Loucy (cell line): ENCODE results near the gene OSBPL2.

Experiments
- H2AFZ ChIP-seq: fragments of 200-600 bp; sonication (generic); 2 replicates; pipeline ENCODE4 v1.6.0; 2016; ENCODE audit warnings: antibody characterized with exemption, mild to moderate bottlenecking, low read length, moderate library complexity
- H3F3A ChIP-seq: fragments of 200-600 bp; 2 replicates; pipeline ENCODE4 v1.6.0; 2016; ENCODE audit warnings: antibody characterized with exemption, low read depth, mild to moderate bottlenecking
- H3K27me3 ChIP-seq: fragments of 200-600 bp; sonication (generic); 2 replicates; pipeline ENCODE4 v1.6.1; 2014; ENCODE audit warnings: low read length, mild to moderate bottlenecking; ENCODE audit not compliant: insufficient read depth, poor library complexity, severe bottlenecking
- H3K36me3 ChIP-seq: fragments of 200-600 bp; sonication (generic); 2 replicates; pipeline ENCODE4 v1.6.1; 2016; ENCODE audit warnings: low read length; ENCODE audit not compliant: insufficient read depth
- H3K4me1 ChIP-seq: fragments of 200-600 bp; sonication (generic); 2 replicates; pipeline ENCODE4 v1.5.1; 2014; ENCODE audit warnings: low read length, mild to moderate bottlenecking; ENCODE audit not compliant: insufficient read depth, poor library complexity, severe bottlenecking
- H3K4me2 ChIP-seq: fragments of 200-600 bp; sonication (generic); 2 replicates; pipeline ENCODE4 v1.6.0; 2014; ENCODE audit warnings: antibody characterized with exemption, low read length, low read depth, mild to moderate bottlenecking; ENCODE audit not compliant: poor library complexity, severe bottlenecking
- H3K4me3 ChIP-seq: fragments of 200-600 bp; sonication (generic); 2 replicates; pipeline ENCODE4 v1.5.1; 2014; ENCODE audit warnings: low read length, mild to moderate bottlenecking, mixed read lengths; ENCODE audit not compliant: poor library complexity, severe bottlenecking
- H3K79me2 ChIP-seq: fragments of 200-600 bp; sonication (generic); 2 replicates; pipeline ENCODE4 v1.6.1; 2014; ENCODE audit warnings: low read length; ENCODE audit not compliant: insufficient read depth
- H3K9ac ChIP-seq: fragments of 200-600 bp; sonication (generic); 2 replicates; pipeline ENCODE4 v1.6.0; 2014; ENCODE audit warnings: mild to moderate bottlenecking, low read depth, low read length, moderate library complexity; ENCODE audit not compliant: poor library complexity, severe bottlenecking
- H3K9me2 ChIP-seq: fragments of 200-600 bp; sonication (generic); replicated peaks from 2 replicates; pipeline ENCODE4 v1.6.1; 2016; ENCODE audit warnings: low read depth, low read length, mixed read lengths
- H3K9me3 ChIP-seq: fragments of 200-600 bp; sonication (generic); 2 replicates; pipeline ENCODE4 v1.6.1; 2014; ENCODE audit warnings: mild to moderate bottlenecking, antibody characterized with exemption, low read length, low read depth; ENCODE audit not compliant: insufficient read depth
- H4K20me1 ChIP-seq: fragments of 200-600 bp; sonication (generic); 2 replicates; pipeline ENCODE4 v1.6.0; 2014; ENCODE audit warnings: antibody characterized with exemption, low read length, mild to moderate bottlenecking; ENCODE audit not compliant: insufficient read depth, poor library complexity, severe bottlenecking
- EZH2phosphoT487 ChIP-seq: fragments of 200-600 bp; IDR thresholded peaks from 2 replicates; pipeline ENCODE4 v1.6.1; 2018; ENCODE audit warnings: antibody characterized with exemption, mild to moderate bottlenecking, moderate library complexity, borderline replicate concordance
- TF ChIP-seq, protein P1 (sequence below): fragments of 200-600 bp; sonication (generic); conservative IDR thresholded peaks from 2 replicates; pipeline ENCODE4 v1.5.1; 2014; ENCODE audit warnings: mild to moderate bottlenecking, antibody characterized with exemption, low read length

OSBPL2 gene

DNA sequence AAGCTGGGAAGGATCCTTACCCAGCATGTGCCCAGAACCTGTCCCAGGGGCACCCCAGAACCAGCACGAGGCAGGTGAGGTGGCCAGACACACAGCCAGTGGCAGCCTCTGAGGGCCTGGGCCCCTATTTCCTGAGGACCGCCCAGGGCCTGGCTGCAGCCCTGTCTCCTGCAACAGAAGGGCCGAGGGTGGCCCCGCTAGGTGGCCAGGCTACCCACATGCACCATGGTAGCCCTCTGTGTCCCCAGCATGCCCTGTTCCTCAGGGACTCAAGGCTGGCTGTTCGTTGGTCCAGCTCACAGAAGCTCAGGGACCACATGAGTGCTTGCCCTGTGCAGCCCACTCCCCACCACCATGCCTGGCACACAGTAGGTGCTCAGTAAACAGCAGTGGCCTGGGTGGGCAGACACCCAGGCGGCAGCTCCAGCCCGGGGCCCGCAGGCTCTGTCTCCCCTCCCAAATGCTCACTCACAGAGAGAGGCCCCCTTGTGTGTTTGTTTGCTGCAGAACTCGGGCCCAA, 26.5 kb upstream of the OSBPL2 start:
- H3K4me1 ChIP-seq, result no peaks in the 10 kb centered on the region
- H4K20me1 ChIP-seq, result no peaks in the 10 kb centered on the region
- H3K4me3 ChIP-seq, result no peak overlapping the region
- H2AFZ ChIP-seq, result no peak overlapping the region
- no peak for TF ChIP-seq EZH2phosphoT487
- TF ChIP-seq, protein P1, sequence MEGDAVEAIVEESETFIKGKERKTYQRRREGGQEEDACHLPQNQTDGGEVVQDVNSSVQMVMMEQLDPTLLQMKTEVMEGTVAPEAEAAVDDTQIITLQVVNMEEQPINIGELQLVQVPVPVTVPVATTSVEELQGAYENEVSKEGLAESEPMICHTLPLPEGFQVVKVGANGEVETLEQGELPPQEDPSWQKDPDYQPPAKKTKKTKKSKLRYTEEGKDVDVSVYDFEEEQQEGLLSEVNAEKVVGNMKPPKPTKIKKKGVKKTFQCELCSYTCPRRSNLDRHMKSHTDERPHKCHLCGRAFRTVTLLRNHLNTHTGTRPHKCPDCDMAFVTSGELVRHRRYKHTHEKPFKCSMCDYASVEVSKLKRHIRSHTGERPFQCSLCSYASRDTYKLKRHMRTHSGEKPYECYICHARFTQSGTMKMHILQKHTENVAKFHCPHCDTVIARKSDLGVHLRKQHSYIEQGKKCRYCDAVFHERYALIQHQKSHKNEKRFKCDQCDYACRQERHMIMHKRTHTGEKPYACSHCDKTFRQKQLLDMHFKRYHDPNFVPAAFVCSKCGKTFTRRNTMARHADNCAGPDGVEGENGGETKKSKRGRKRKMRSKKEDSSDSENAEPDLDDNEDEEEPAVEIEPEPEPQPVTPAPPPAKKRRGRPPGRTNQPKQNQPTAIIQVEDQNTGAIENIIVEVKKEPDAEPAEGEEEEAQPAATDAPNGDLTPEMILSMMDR, result no peak
- no peaks in the 10 kb centered on the region for H3K36me3 ChIP-seq
- H3K27me3 ChIP-seq, result no peaks in the 10 kb centered on the region
- H3K9me2 ChIP-seq, result no peaks in the 10 kb centered on the region
- no peak overlapping the region for H3K4me2 ChIP-seq
- no peak overlapping the region for H3K9ac ChIP-seq
- H3F3A ChIP-seq, result no peaks in the 10 kb centered on the region
- H3K79me2 ChIP-seq, result no peaks in the 10 kb centered on the region
- no peaks in the 10 kb centered on the region for H3K9me3 ChIP-seq

DNA sequence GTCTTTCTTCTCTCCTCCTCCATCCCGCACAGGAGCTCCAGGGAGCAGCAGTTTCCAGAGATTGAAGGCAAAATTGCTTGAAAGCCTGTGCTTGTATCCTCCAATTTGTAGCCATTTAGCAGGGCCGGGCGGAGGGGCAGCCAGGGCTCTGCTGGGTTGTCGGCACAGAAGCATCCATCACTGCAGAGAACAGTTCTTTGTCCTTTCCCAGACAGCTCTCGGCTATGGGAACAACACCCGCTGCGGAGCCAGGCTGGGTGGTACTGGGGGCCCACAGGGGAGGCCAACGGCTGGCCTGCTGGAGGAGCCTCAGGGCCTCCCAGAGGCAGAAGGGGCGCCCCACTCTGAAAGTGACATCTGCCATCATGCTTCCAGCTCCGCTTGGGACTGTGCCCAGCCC, 26.0 kb upstream of the OSBPL2 start:
- Histone ChIP-seq H3K4me2 (no peak overlapping the region), H4K20me1 (no peaks in the 10 kb centered on the region), H3K9me2 (no peaks in the 10 kb centered on the region), H3K9ac (no peak overlapping the region), H3K4me1 (no peaks in the 10 kb centered on the region), H3K36me3 (no peaks in the 10 kb centered on the region), H3K9me3 (no peaks in the 10 kb centered on the region), H3K79me2 (no peaks in the 10 kb centered on the region), H3K4me3 (no peak overlapping the region), H2AFZ (no peak overlapping the region), H3K27me3 (no peaks in the 10 kb centered on the region), H3F3A (no peaks in the 10 kb centered on the region)
- TF ChIP-seq, protein P1, result no peak
- no peak for TF ChIP-seq EZH2phosphoT487

DNA sequence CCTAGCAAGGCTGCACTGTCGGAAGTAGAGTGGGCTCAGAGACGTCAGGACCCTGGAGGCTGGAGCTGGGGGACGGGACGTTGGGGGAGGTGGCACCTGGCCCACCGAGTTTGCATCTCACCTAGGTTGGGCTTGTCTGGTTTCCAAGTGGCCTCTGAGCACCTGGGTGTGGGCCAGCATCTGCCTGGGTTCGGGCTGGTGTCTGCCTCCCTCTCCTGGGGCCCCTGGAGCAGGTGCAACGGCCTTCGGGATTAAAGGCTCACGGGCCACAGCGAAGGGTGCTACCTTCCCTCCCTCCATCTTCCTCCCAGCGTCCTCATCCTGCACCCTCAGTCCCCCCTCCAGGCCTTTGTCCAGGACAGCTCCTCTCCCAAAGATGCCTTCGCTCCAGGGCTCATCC, 24.3 kb upstream of the OSBPL2 start:
- no peaks in the 10 kb centered on the region for H3K4me1 ChIP-seq
- no peaks in the 10 kb centered on the region for H3K36me3 ChIP-seq
- H3K9me3 ChIP-seq, result no peaks in the 10 kb centered on the region
- no peaks in the 10 kb centered on the region for H3K27me3 ChIP-seq
- no peak overlapping the region for H2AFZ ChIP-seq
- no peak overlapping the region for H3K9ac ChIP-seq
- H3K4me2 ChIP-seq, result no peak overlapping the region
- no peak for TF ChIP-seq EZH2phosphoT487
- TF ChIP-seq, protein P1, result no peak
- H3K9me2 ChIP-seq, result no peaks in the 10 kb centered on the region
- no peaks in the 10 kb centered on the region for H4K20me1 ChIP-seq
- no peak overlapping the region for H3K4me3 ChIP-seq
- no peaks in the 10 kb centered on the region for H3K79me2 ChIP-seq
- H3F3A ChIP-seq, result no peaks in the 10 kb centered on the region
